Measurements from ENCODE around the gene LILRA2.

LILRA2 gene

GRCh38 chr19:54551293-54551692 is 22.3 kb upstream of the LILRA2 start:
- Histone ChIP-seq H3K4me3 (ENCODE audit: low read depth, low read length) (no peak overlapping the region), H3K27me3 (peaks cover 19% of the 10 kb centered on the region), H3K9me3 (no peaks in the 10 kb centered on the region), H3K4me1 (no peaks in the 10 kb centered on the region), H3K36me3 (no peaks in the 10 kb centered on the region)
- TF ChIP-seq CTCF (IDR thresholded peaks at IDR 0.05; ENCODE audit: low read depth, low read length), result no peak
- no peak for DNase-seq

GRCh38 chr19:54551950-54552912 is 21.4 kb upstream of the LILRA2 start:
- H3K27me3 ChIP-seq, result peaks cover 18% of the 10 kb centered on the region
- no peaks in the 10 kb centered on the region for H3K4me1 ChIP-seq
- H3K9me3 ChIP-seq, result no peaks in the 10 kb centered on the region
- DNase-seq, result no peak
- H3K36me3 ChIP-seq, result no peaks in the 10 kb centered on the region
- TF ChIP-seq CTCF (IDR thresholded peaks at IDR 0.05; ENCODE audit: low read depth, low read length), result no peak
- no peak overlapping the region for H3K4me3 ChIP-seq (ENCODE audit: low read depth, low read length)

- Histone ChIP-seq H3K36me3 (no peaks in the 10 kb centered on the region), H3K27me3 (peaks cover 18% of the 10 kb centered on the region), H3K4me1 (no peaks in the 10 kb centered on the region), H3K4me3 (ENCODE audit: low read depth, low read length) (no peak overlapping the region), H3K9me3 (no peaks in the 10 kb centered on the region)
- no peak for DNase-seq
- TF ChIP-seq CTCF (IDR thresholded peaks at IDR 0.05; ENCODE audit: low read depth, low read length), result no peak
Measured at GRCh38 chr19:54552913-54553310, 20.7 kb upstream of the LILRA2 start.

GRCh38 chr19:54554006-54554405 is 19.6 kb upstream of the LILRA2 start:
- TF ChIP-seq CTCF (IDR thresholded peaks at IDR 0.05; ENCODE audit: low read depth, low read length), result no peak
- no peaks in the 10 kb centered on the region for H3K9me3 ChIP-seq
- peaks cover 22% of the 10 kb centered on the region for H3K27me3 ChIP-seq
- no peak overlapping the region for H3K4me3 ChIP-seq (ENCODE audit: low read depth, low read length)
- no peaks in the 10 kb centered on the region for H3K36me3 ChIP-seq
- DNase-seq, result no peak
- H3K4me1 ChIP-seq, result no peaks in the 10 kb centered on the region

- no peaks in the 10 kb centered on the region for H3K36me3 ChIP-seq
- H3K27me3 ChIP-seq, result peaks cover 17% of the 10 kb centered on the region
- no peaks in the 10 kb centered on the region for H3K4me1 ChIP-seq
- H3K9me3 ChIP-seq, result no peaks in the 10 kb centered on the region
- no peak for TF ChIP-seq CTCF (IDR thresholded peaks at IDR 0.05; ENCODE audit: low read depth, low read length)
- DNase-seq, result no peak
- no peak overlapping the region for H3K4me3 ChIP-seq (ENCODE audit: low read depth, low read length)
Measured at GRCh38 chr19:54554896-54555295, 18.7 kb upstream of the LILRA2 start.

- H3K36me3 ChIP-seq, result no peaks in the 10 kb centered on the region
- TF ChIP-seq CTCF (IDR thresholded peaks at IDR 0.05; ENCODE audit: low read depth, low read length), result no peak
Measured at GRCh38 chr19:54556194-54556593, 17.4 kb upstream of the LILRA2 start.

More at GRCh38 chr19:54556194-54556593, 17.4 kb upstream of the LILRA2 start:
- Histone ChIP-seq H3K27me3 (peaks cover 19% of the 10 kb centered on the region; the same call in 1 of the 2 replicates), H3K4me3 (ENCODE audit: low read depth, low read length) (no peak overlapping the region), H3K4me1 (no peaks in the 10 kb centered on the region), H3K9me3 (no peaks in the 10 kb centered on the region)
- DNase-seq, result no peak
